ENCODE results near the gene ACTL10. TPM values are rescaled to one million over a fixed set of nuclear protein-coding genes. Genes with fewer than 3 reads are reported as not detected.

Gene ACTL10
- total and polyA plus RNA-seq, 2 of the 13 experiments (the other 11 are each of a cell fraction or from before 2014, with no cell fraction given) = not detected

DNA sequence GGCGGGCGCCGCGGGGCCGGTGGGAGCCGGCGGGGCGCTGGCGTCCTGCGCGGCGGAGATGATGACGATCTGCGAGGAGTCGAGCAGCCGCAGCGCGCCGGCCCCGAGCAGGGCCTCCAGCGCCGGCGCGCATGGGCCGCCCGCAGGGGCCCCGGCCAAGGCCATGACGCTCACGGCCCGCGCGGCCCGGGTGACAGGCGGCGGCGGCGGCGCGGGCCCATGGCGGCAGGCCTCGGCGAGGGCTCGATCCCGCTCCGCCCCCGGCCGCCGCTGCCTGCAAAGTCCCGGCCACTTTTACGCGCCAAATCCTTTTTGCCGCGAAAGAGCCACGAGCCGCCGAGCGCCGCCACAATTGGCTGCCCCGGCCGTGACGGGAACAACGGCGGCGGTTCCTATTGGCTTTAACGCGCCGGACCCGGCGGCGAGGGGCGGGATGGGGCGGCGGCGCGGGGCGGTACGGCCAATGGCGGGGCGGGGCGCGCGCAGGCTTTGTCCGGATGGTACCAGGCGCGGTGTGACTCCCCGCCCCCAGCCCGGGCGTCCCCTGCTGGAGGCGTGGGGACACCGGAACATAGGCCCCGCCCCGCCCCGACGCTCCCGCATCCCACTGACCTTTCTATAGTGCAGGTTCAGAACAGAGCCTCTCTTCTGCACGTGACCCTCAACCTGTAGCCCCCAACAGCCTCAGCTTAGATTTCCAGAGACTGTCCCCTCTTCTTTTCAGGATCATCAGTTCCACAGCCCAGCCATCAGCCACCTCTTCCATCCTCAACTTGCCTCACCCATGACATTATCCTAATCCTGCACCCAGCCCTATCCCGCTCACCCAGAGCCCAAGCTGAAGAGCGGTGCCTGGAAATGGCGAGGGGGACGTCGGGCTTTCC, 19.6 kb downstream of the ACTL10 start, which contains the start of gene E2F1 (continued):
- TF ChIP-seq ARHGAP35 (CRISPR knock-in tag; IDR thresholded peaks at IDR 0.05; ENCODE audit: borderline replicate concordance) (peak; percentile 68; the same call in 1 of the 2 replicates), NFKB2 (CRISPR knock-in tag; IDR thresholded peaks at IDR 0.05; ENCODE audit: borderline replicate concordance) (peak; percentile 86), SAFB2 (CRISPR knock-in tag; IDR thresholded peaks at IDR 0.05; ENCODE audit: borderline replicate concordance, low read depth) (no peak; the same call in 1 of the 2 replicates), ZNF7 (CRISPR knock-in tag; IDR thresholded peaks at IDR 0.05) (no peak), FOXA3 (CRISPR knock-in tag; IDR thresholded peaks at IDR 0.05) (peak; percentile 23; the same call in 1 of the 2 replicates), SNAI1 (CRISPR knock-in tag; IDR thresholded peaks at IDR 0.05; ENCODE audit: borderline replicate concordance) (0 out of 2 replicates have a peak, but pooled peaks have one; percentile 58), SNAPC5 (CRISPR knock-in tag; IDR thresholded peaks at IDR 0.05; ENCODE audit: borderline replicate concordance) (peak; percentile 83), ZNF800 (CRISPR knock-in tag; IDR thresholded peaks at IDR 0.05) (no peak), SSRP1 (CRISPR knock-in tag; IDR thresholded peaks at IDR 0.05) (no peak), CTCF (CRISPR knock-in tag; IDR thresholded peaks at IDR 0.05) (peak; percentile 82), ZNF24 (IDR thresholded peaks at IDR 0.05) (no peak), ZNF34 (CRISPR knock-in tag; IDR thresholded peaks at IDR 0.05; ENCODE audit: borderline replicate concordance) (no peak; the same call in 1 of the 2 replicates), ZNF615 (CRISPR knock-in tag; IDR thresholded peaks at IDR 0.05; ENCODE audit: borderline replicate concordance) (no peak; the same call in 1 of the 2 replicates), ZNF563 (CRISPR knock-in tag; IDR thresholded peaks at IDR 0.05) (peak; percentile 92; the same call in 1 of the 2 replicates), GTF2F1 (IDR thresholded peaks at IDR 0.05; ENCODE audit: low read length) (no peak), ATF5 (CRISPR knock-in tag; IDR thresholded peaks at IDR 0.05; ENCODE audit: low read depth) (peak; percentile 35; the same call in 1 of the 2 replicates), TOE1 (CRISPR knock-in tag; IDR thresholded peaks at IDR 0.05) (0 out of 2 replicates have a peak, but pooled peaks have one; percentile 42), MXD1 (CRISPR knock-in tag; IDR thresholded peaks at IDR 0.05) (peak; percentile 93)
- TF ChIP-seq, protein P1, sequence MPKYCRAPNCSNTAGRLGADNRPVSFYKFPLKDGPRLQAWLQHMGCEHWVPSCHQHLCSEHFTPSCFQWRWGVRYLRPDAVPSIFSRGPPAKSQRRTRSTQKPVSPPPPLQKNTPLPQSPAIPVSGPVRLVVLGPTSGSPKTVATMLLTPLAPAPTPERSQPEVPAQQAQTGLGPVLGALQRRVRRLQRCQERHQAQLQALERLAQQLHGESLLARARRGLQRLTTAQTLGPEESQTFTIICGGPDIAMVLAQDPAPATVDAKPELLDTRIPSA (CRISPR knock-in tag; IDR thresholded peaks at IDR 0.05; ENCODE audit: borderline replicate concordance) = no peak
- TF ChIP-seq, protein P2, sequence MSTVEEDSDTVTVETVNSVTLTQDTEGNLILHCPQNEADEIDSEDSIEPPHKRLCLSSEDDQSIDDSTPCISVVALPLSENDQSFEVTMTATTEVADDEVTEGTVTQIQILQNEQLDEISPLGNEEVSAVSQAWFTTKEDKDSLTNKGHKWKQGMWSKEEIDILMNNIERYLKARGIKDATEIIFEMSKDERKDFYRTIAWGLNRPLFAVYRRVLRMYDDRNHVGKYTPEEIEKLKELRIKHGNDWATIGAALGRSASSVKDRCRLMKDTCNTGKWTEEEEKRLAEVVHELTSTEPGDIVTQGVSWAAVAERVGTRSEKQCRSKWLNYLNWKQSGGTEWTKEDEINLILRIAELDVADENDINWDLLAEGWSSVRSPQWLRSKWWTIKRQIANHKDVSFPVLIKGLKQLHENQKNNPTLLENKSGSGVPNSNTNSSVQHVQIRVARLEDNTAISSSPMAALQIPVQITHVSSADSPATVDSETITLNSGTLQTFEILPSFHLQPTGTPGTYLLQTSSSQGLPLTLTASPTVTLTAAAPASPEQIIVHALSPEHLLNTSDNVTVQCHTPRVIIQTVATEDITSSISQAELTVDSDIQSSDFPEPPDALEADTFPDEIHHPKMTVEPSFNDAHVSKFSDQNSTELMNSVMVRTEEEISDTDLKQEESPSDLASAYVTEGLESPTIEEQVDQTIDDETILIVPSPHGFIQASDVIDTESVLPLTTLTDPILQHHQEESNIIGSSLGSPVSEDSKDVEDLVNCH (CRISPR knock-in tag; IDR thresholded peaks at IDR 0.05) = no peak
